Activated T-cell treated with anti-CD3 and anti-CD28 coated beads for 4 hours (primary cell): ENCODE measurements around the gene DLX4.

Source experiments
- DNase-seq: peaks from one replicate; pipeline ENCODE4 v3.0.0-alpha.2; 2020

Gene DLX4

DNA sequence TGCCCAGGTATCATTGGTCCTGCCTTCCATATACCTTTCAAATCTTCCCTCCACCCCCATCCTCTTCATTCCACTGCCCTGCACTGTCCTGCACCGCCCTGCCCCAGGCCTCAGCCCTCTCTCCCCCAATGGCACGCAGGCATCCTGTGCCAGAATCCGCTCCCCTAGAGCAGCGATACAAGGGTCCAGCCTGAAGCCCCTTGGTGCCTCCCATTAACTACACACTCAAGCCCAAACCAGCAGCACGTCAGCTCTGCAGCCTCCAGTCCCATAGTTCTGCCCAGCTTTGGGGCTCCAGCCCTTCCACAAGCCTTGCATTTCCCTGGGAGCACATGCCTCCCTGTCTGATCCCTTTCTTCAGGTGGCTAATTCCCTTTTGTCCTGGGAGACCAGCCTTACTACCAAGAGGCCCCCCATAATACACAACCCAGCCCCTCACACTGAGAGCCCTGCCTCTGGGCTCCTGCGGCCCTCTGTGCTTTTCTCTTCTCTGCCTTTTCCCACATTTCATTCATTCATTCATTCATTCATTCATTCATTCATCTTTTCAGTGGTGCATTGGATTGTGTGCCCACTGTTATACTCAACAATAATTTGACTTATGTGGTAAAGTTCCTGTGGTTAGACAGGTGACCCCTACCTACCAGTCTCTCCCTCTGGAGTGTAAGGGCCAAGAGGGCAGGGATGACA is 52.8 kb downstream of the DLX4 start:
- no peak for DNase-seq

DNA sequence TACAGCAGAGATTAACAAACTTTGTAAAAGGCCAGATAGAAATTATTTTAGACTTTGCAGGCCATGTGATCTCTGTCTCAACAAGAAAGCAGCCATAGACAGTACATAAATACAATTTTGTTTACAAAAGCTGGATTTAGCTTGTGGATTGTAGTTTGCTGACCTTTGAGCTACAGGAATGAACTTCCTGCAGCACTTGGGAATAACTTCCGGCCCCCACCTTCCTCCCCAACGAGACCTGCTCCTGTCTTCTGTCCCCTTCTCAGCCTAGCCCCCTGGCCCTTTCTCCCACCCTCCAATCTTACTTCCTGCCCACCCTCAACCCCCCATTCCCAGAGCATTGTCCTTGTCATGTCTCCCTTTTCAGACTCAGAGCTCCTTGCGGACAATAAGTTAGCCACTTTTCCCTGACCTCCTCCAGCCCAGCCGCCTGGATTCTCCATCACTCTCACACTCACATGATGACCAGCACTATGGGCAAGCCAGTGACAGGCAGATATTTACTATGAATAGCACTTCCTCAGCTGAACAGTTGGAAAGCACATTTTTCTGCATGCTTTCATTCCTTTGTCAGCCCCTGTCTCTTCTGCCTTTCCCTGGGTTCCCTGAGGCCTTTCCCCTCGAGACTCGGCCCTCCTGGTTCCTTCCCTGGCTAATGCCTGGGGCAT is 53.6 kb downstream of the DLX4 start:
- DNase-seq, result no peak

DNA sequence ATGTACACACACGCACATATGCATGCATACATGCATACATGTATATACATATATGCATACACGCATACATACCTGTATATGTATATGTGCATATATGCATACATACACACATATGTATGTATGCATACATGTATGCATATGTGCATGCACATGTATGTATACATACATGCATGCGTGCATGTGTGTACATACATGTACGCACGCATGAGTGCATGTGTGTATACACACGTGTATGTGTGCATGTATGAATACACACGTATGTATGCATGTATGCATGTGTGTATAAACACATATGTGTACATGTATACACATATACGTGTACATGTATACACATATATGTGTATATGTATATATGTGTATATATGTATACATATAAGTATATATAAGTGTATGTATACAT is 54.5 kb downstream of the DLX4 start:
- no peak for DNase-seq
